Neural progenitor cell (in vitro differentiated cells): ENCODE measurements around the gene FHDC1. TPM values are rescaled to one million over a fixed set of nuclear protein-coding genes. Genes with fewer than 3 reads are reported as not detected.

Experiments
- DNase-seq: peaks from one replicate; pipeline ENCODE4 v3.0.0-alpha.2; 2016; ENCODE audit warnings: low spot score
- H2AFZ ChIP-seq: fragments of 200-600 bp; sonication (generic); replicated peaks from 2 replicates; pipeline ENCODE4 v1.6.1; 2016; ENCODE audit warnings: antibody characterized with exemption
- H3F3A ChIP-seq: fragments of 200-600 bp; sonication (generic); 2 replicates; pipeline ENCODE4 v1.6.1; 2016; ENCODE audit warnings: antibody characterized with exemption, low read depth
- H3K27ac ChIP-seq: fragments of 200-600 bp; sonication (generic); 2 replicates; pipeline ENCODE4 v1.5.1; 2016; ENCODE audit warnings: mild to moderate bottlenecking
- H3K27me3 ChIP-seq: fragments of 200-600 bp; sonication (generic); 2 replicates; pipeline ENCODE4 v1.6.1; 2016; ENCODE audit warnings: mild to moderate bottlenecking, moderate library complexity
- H3K36me3 ChIP-seq: fragments of 200-600 bp; sonication (generic); 2 replicates; pipeline ENCODE4 v1.5.1; 2016
- H3K4me1 ChIP-seq: fragments of 200-600 bp; sonication (generic); 2 replicates; pipeline ENCODE4 v1.6.1; 2016; ENCODE audit warnings: mixed run types
- H3K4me2 ChIP-seq: fragments of 200-600 bp; sonication (generic); 2 replicates; pipeline ENCODE4 v1.6.1; 2016
- H3K4me3 ChIP-seq: fragments of 200-600 bp; sonication (generic); 2 replicates; pipeline ENCODE4 v1.5.1; 2016
- H3K79me2 ChIP-seq: fragments of 200-600 bp; sonication (generic); 2 replicates; pipeline ENCODE4 v1.6.1; 2016; ENCODE audit warnings: low read depth
- H3K9ac ChIP-seq: fragments of 200-600 bp; sonication (generic); 2 replicates; pipeline ENCODE4 v1.6.1; 2016
- H3K9me3 ChIP-seq: fragments of 200-600 bp; sonication (generic); 2 replicates; pipeline ENCODE4 v1.5.1; 2016; ENCODE audit warnings: low read depth
- H4K20me1 ChIP-seq: fragments of 200-600 bp; sonication (generic); 2 replicates; pipeline ENCODE4 v1.6.1; 2016; ENCODE audit warnings: low read depth
- H3K27ac Mint-ChIP-seq: 3 replicates; pipeline ENCODE4 v1.8.0; 2021; ENCODE audit warnings: mixed read lengths
- H3K27me3 Mint-ChIP-seq: 2 replicates; pipeline ENCODE4 v1.8.0; 2022; ENCODE audit warnings: low read depth, mild to moderate bottlenecking, inconsistent platforms, moderate library complexity, mixed read lengths; ENCODE audit not compliant: insufficient read depth
- H3K36me3 Mint-ChIP-seq: 3 replicates; pipeline ENCODE4 v1.8.0; 2021; ENCODE audit warnings: mixed read lengths
- H3K4me1 Mint-ChIP-seq: 3 replicates; pipeline ENCODE4 v1.8.0; 2021; ENCODE audit warnings: mixed read lengths
- H3K4me3 Mint-ChIP-seq: 3 replicates; pipeline ENCODE4 v1.8.0; 2021; ENCODE audit warnings: mild to moderate bottlenecking, moderate library complexity, mixed read lengths
- H3K9me3 Mint-ChIP-seq: 3 replicates; pipeline ENCODE4 v1.8.0; 2020; ENCODE audit warnings: mixed read lengths
- EZH2 ChIP-seq: fragments of 200-600 bp; sonication (generic); IDR thresholded peaks from 2 replicates; pipeline ENCODE4 v1.6.1; 2017; ENCODE audit warnings: antibody characterized with exemption, mild to moderate bottlenecking, moderate library complexity
- EZH2phosphoT487 ChIP-seq: fragments of 200-600 bp; sonication (generic); IDR thresholded peaks from 2 replicates; pipeline ENCODE4 v1.6.1; 2017; ENCODE audit warnings: antibody characterized with exemption
- total RNA-seq: library from RNA; depleted of rRNA; stranded (reverse); fragments of >200 nt; gene quantifications from 2 replicates; pipeline ENCODE4 v1.2.3, GENCODE V29; 2015; ENCODE audit warnings: low replicate concordance
- TF ChIP-seq, protein P1 (sequence below): fragments of 200-600 bp; sonication (generic); IDR thresholded peaks from 2 replicates; pipeline ENCODE4 v1.5.1; 2017; ENCODE audit warnings: antibody characterized with exemption, mild to moderate bottlenecking

Gene FHDC1
- total RNA-seq, 1 donor from 2014 or later, result 3.0 TPM

DNA sequence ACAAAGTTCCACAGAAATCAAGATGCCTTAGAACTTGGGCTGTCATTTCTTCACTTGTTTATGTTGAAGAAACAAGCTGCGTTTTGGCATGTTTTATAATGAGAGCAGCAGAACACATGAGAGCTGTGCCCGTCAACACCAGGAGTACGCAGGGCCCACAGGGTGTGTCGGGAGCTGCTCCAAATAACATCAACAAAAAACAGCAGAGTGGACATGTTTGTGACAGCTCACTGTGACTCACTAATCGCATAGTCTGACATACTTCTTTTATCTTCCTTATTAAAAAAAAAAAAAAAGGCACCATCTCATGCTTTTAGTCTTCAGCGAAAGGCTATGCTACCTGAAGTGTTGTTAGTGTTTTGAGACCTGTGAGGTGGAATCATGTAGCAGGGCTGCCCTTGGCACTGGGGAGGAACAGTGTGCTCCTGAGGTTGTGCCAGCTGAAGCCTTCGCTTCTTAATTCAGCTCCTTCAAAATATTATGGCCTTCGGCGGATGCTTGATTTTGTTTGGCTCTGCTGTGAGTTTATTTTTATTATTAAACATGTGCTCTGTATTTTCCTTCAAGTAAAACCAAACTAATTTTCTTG lies 32.8 kb downstream of the FHDC1 start:
- no peak overlapping the region for H3K4me3 Mint-ChIP-seq
- H3K4me1 Mint-ChIP-seq, result peaks cover 19% of the 10 kb centered on the region
- no peaks in the 10 kb centered on the region for H3K79me2 ChIP-seq
- no peaks in the 10 kb centered on the region for H3F3A ChIP-seq
- H3K9ac ChIP-seq, result no peak overlapping the region
- H3K27ac ChIP-seq, result no peak overlapping the region
- no peak overlapping the region for H3K27ac Mint-ChIP-seq
- peaks cover 10% of the 10 kb centered on the region for H3K36me3 Mint-ChIP-seq
- no peak overlapping the region for H3K4me2 ChIP-seq
- TF ChIP-seq, protein P1, sequence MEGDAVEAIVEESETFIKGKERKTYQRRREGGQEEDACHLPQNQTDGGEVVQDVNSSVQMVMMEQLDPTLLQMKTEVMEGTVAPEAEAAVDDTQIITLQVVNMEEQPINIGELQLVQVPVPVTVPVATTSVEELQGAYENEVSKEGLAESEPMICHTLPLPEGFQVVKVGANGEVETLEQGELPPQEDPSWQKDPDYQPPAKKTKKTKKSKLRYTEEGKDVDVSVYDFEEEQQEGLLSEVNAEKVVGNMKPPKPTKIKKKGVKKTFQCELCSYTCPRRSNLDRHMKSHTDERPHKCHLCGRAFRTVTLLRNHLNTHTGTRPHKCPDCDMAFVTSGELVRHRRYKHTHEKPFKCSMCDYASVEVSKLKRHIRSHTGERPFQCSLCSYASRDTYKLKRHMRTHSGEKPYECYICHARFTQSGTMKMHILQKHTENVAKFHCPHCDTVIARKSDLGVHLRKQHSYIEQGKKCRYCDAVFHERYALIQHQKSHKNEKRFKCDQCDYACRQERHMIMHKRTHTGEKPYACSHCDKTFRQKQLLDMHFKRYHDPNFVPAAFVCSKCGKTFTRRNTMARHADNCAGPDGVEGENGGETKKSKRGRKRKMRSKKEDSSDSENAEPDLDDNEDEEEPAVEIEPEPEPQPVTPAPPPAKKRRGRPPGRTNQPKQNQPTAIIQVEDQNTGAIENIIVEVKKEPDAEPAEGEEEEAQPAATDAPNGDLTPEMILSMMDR, result no peak
- TF ChIP-seq EZH2phosphoT487, result no peak
- TF ChIP-seq EZH2, result no peak
- H4K20me1 ChIP-seq, result no peaks in the 10 kb centered on the region
- H3K4me1 ChIP-seq, result no peaks in the 10 kb centered on the region
- no peak overlapping the region for H2AFZ ChIP-seq
- H3K4me3 ChIP-seq, result no peak overlapping the region
- no peak for DNase-seq
- H3K27me3 Mint-ChIP-seq, result peaks cover 2% of the 10 kb centered on the region
- H3K9me3 Mint-ChIP-seq, result no peaks in the 10 kb centered on the region
- H3K27me3 ChIP-seq, result no peaks in the 10 kb centered on the region
- H3K9me3 ChIP-seq, result no peaks in the 10 kb centered on the region
- H3K36me3 ChIP-seq, result no peaks in the 10 kb centered on the region

DNA sequence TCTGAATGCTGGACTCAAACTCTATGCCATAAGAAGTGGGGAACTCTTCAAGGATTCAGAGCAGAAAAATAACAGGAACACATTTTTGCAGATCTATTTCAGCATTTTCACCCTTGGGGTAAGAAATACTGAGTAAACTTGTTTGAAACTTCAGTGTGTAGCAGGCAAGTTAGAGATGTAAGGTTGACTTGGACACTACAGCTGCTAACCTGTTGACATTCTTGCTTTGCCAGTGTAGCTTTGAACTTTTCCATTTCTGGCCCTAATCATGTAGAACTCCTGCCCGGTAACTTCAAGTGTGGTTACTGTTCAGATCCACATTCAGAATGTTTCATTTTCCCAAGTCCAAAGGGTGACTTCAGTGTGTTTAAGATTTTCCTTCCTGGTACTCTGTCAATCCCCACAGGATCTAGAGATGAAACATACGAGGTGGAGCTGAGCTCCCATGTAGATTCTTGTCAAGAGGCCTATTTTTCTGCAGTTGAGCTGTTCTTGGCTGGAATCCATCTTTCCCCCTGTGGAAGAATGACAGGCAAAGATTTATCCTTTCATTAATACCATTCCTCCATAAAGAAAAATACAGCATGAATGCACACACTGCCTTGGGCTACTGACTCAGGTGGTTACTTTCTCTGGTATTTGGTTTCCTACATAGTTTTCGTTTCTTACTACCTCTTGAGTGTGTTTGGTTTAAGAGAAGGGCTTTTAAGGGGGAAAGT lies 34.1 kb downstream of the FHDC1 start:
- Mint-ChIP-seq H3K27ac (no peak overlapping the region), H3K36me3 (peaks cover 10% of the 10 kb centered on the region), H3K9me3 (no peaks in the 10 kb centered on the region), H3K4me1 (peaks cover 10% of the 10 kb centered on the region), H3K27me3 (peaks cover 2% of the 10 kb centered on the region), H3K4me3 (no peak overlapping the region)
- no peak overlapping the region for H3K4me2 ChIP-seq
- no peaks in the 10 kb centered on the region for H4K20me1 ChIP-seq
- H3K36me3 ChIP-seq, result no peaks in the 10 kb centered on the region
- H3K9ac ChIP-seq, result no peak overlapping the region
- H3K4me3 ChIP-seq, result no peak overlapping the region
- no peak for DNase-seq
- no peaks in the 10 kb centered on the region for H3K79me2 ChIP-seq
- H3F3A ChIP-seq, result no peaks in the 10 kb centered on the region
- H2AFZ ChIP-seq, result no peak overlapping the region
- no peaks in the 10 kb centered on the region for H3K27me3 ChIP-seq
- H3K4me1 ChIP-seq, result no peaks in the 10 kb centered on the region
- no peaks in the 10 kb centered on the region for H3K9me3 ChIP-seq
- no peak overlapping the region for H3K27ac ChIP-seq
- no peak for TF ChIP-seq EZH2
- TF ChIP-seq, protein P1, result no peak

DNA sequence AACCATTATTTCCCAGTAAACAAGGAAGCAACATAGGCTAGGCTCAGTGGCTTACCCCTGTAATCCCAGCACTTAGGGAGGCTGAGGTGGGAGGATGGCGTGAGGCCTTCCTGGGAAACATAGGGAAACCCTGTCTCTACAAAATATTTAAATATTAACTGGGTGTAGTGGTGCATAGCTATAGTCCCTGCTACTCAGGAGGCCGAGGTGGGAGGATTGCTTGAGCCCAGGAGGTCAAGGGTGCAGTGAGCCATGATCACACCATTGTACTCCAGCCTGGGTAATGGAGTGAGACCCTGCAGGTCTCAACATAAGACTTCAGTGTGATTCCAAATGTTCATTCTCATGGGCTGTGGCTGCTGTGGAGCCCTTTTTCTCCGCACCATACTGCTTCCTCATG lies 34.9 kb downstream of the FHDC1 start:
- Mint-ChIP-seq H3K9me3 (no peaks in the 10 kb centered on the region), H3K4me3 (no peak overlapping the region), H3K27me3 (peaks cover 2% of the 10 kb centered on the region), H3K36me3 (peaks cover 10% of the 10 kb centered on the region), H3K27ac (no peak overlapping the region), H3K4me1 (peaks cover 10% of the 10 kb centered on the region)
- Histone ChIP-seq H3K9me3 (no peaks in the 10 kb centered on the region), H3K4me3 (no peak overlapping the region), H3K4me2 (no peak overlapping the region), H3K36me3 (no peaks in the 10 kb centered on the region), H3K4me1 (no peaks in the 10 kb centered on the region), H2AFZ (no peak overlapping the region), H3F3A (no peaks in the 10 kb centered on the region), H4K20me1 (no peaks in the 10 kb centered on the region), H3K27ac (no peak overlapping the region), H3K27me3 (no peaks in the 10 kb centered on the region), H3K9ac (no peak overlapping the region), H3K79me2 (no peaks in the 10 kb centered on the region)
- TF ChIP-seq EZH2 (no peak), EZH2phosphoT487 (no peak)
- TF ChIP-seq, protein P1, result no peak
- DNase-seq, result no peak
